Endodermal cell (in vitro differentiated cells): ENCODE data around the gene MANF. TPM values are rescaled to one million over a fixed set of nuclear protein-coding genes. Genes with fewer than 3 reads are reported as not detected.
A peak's percentile ranks its signal among the peaks of the same experiment; 100 is the strongest.

ENCODE experiments used
- DNase-seq: peaks from one replicate; pipeline ENCODE4 v3.0.0-alpha.2; 2017
- H3K27ac ChIP-seq: 2 replicates; pipeline ENCODE4 v1.5.1; 2013; ENCODE audit warnings: mild to moderate bottlenecking, low read depth, low read length, moderate library complexity
- H3K27me3 ChIP-seq: 2 replicates; pipeline ENCODE4 v1.6.1; 2013; ENCODE audit warnings: mild to moderate bottlenecking, low read length, moderate library complexity; ENCODE audit not compliant: insufficient read depth, control insufficient read depth, poor library complexity, severe bottlenecking
- H3K36me3 ChIP-seq: 2 replicates; pipeline ENCODE4 v1.7.0; 2013; ENCODE audit warnings: mild to moderate bottlenecking, low read length, moderate library complexity; ENCODE audit not compliant: control insufficient read depth, insufficient read depth
- H3K4me1 ChIP-seq: one replicate; pipeline ENCODE4 v1.7.0; 2013; ENCODE audit warnings: low read length; ENCODE audit not compliant: control insufficient read depth, insufficient read depth
- H3K4me3 ChIP-seq: 2 replicates; pipeline ENCODE4 v1.5.1; 2013; ENCODE audit warnings: mild to moderate bottlenecking, low read length, moderate library complexity
- H3K9ac ChIP-seq: 2 replicates; pipeline ENCODE4 v1.6.1; 2013; ENCODE audit warnings: mild to moderate bottlenecking, low read length, moderate library complexity; ENCODE audit not compliant: poor library complexity, severe bottlenecking; ENCODE audit errors: extremely low read depth
- H3K9me3 ChIP-seq: 2 replicates; pipeline ENCODE4 v1.6.1; 2013; ENCODE audit warnings: mild to moderate bottlenecking, low read length, moderate library complexity; ENCODE audit not compliant: control insufficient read depth
- H3K27ac Mint-ChIP-seq: 2 replicates; pipeline ENCODE4 v1.8.0; 2020; ENCODE audit warnings: mixed read lengths
- H3K27me3 Mint-ChIP-seq: 2 replicates; pipeline ENCODE4 v1.8.0; 2021; ENCODE audit warnings: mild to moderate bottlenecking, mixed read lengths; ENCODE audit not compliant: insufficient read depth
- H3K36me3 Mint-ChIP-seq: 2 replicates; pipeline ENCODE4 v1.8.0; 2020; ENCODE audit warnings: low read depth, mixed read lengths
- H3K4me1 Mint-ChIP-seq: 2 replicates; pipeline ENCODE4 v1.8.0; 2020; ENCODE audit warnings: mixed read lengths
- H3K4me3 Mint-ChIP-seq: 2 replicates; pipeline ENCODE4 v1.8.0; 2020; ENCODE audit warnings: mild to moderate bottlenecking, moderate library complexity, mixed read lengths
- H3K9me3 Mint-ChIP-seq: 2 replicates; pipeline ENCODE4 v1.8.0; 2020; ENCODE audit warnings: mild to moderate bottlenecking, mixed read lengths
- WGBS, 2 experiments: methylation state at CpG; one replicate each; pipeline versions ENCODE4 v1.1.5 to v1.1.7; 2013; ENCODE audit warnings: missing lambda C conversion rate in 2 of 2, mixed read lengths in 1 of 2; ENCODE audit not compliant: insufficient coverage in 1 of 2, insufficient read length in 1 of 2; 5-methylcytosine and 5-hydroxymethylcytosine counted together
- total RNA-seq, 2 donors: library from RNA; stranded (reverse); fragmentation: NEBNext Ultra II Directional in 1 of 2; extraction: Animal tissue kit (Norgen Biotek cat#: 25700) in 1 of 2; gene quantifications; 2 replicates in 1 of 2; 3 replicates in 1 of 2; pipeline ENCODE4 v1.2.1, GENCODE V29; 2021
- TF ChIP-seq, protein P1 (sequence below): fragments of 200-600 bp; sonication (generic); conservative IDR thresholded peaks from 2 replicates; pipeline ENCODE4 v1.5.0; 2021; ENCODE audit warnings: antibody characterized with exemption, mild to moderate bottlenecking

MANF gene
- total RNA-seq, 2 donors from 2014 or later: 153 to 225 TPM

DNA sequence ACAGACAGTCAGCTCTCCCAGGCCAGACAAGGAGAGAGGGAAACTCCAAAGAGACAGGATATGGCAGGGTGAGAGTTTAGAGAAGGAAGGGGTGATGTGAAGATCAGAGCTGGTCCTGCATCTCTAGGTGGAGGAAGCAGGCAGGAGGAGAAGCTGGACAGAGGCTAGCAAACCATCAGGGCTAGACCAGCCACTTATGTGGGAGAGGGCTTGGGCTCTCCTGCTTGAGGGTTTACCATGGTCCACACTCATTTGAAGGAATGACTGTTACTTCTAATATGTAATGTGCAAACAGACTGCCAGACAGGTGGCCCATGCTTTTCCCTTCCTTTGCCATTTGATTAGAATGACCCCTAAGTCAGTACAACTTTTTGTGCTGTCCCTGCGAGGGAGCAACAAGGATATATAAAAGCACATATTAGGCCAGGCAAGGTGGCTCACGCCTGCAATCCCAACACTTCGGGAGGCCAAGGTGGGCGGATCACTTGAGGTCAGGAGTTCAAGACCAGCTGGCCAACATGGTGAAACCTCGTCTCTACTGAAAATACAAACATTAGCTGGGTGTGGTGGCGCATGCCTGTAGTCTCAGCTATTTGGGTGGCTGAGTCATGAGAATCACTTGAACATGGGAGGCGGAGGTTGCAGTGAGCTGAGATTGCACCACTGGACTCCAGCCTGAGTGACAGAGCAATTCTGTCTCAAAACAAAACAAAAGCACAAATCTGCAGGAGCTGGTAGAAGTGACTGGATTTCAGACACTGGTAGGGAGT lies 41.0 kb upstream of the MANF start:
- Mint-ChIP-seq H3K4me1 (peaks cover 20% of the 10 kb centered on the region), H3K27me3 (no peaks in the 10 kb centered on the region), H3K9me3 (peaks cover 11% of the 10 kb centered on the region), H3K4me3 (no peak overlapping the region), H3K27ac (no peak overlapping the region), H3K36me3 (peaks cover 2% of the 10 kb centered on the region)
- DNase-seq: peak; percentile 22
- H3K36me3 ChIP-seq: no peaks in the 10 kb centered on the region
- no peak overlapping the region for H3K27ac ChIP-seq
- WGBS, 2 experiments: 93 to 95% methylated on average over 7 of the region's 7 CpGs
- no peak overlapping the region for H3K9ac ChIP-seq
- H3K4me3 ChIP-seq: no peak overlapping the region
- H3K9me3 ChIP-seq: no peaks in the 10 kb centered on the region
- peaks cover 13% of the 10 kb centered on the region for H3K4me1 ChIP-seq
- no peaks in the 10 kb centered on the region for H3K27me3 ChIP-seq
- TF ChIP-seq, protein P1, sequence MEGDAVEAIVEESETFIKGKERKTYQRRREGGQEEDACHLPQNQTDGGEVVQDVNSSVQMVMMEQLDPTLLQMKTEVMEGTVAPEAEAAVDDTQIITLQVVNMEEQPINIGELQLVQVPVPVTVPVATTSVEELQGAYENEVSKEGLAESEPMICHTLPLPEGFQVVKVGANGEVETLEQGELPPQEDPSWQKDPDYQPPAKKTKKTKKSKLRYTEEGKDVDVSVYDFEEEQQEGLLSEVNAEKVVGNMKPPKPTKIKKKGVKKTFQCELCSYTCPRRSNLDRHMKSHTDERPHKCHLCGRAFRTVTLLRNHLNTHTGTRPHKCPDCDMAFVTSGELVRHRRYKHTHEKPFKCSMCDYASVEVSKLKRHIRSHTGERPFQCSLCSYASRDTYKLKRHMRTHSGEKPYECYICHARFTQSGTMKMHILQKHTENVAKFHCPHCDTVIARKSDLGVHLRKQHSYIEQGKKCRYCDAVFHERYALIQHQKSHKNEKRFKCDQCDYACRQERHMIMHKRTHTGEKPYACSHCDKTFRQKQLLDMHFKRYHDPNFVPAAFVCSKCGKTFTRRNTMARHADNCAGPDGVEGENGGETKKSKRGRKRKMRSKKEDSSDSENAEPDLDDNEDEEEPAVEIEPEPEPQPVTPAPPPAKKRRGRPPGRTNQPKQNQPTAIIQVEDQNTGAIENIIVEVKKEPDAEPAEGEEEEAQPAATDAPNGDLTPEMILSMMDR: no peak

DNA sequence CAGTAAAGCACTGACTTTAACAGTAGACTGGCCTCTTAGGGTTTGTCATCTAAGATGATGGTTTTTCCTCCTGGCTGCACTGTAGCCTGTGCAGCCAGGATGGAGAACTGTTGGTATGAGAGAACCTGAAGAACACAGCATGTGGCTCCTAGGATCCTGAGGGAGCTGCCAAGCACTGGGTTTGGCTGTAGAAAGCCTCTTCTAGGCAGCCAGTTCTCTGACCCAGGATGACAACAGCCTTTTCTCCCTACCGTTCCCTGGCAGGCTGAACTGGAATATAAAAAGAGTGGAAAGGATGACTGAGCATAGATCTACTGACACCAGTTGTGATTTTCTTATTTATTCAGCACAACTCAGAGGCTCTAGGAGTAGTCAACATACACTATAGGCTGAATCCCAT lies 34.3 kb upstream of the MANF start:
- H3K4me3 ChIP-seq: no peak overlapping the region
- TF ChIP-seq, protein P1: no peak
- H3K9me3 Mint-ChIP-seq: peaks cover 11% of the 10 kb centered on the region
- no peaks in the 10 kb centered on the region for H3K27me3 ChIP-seq
- peaks cover 9% of the 10 kb centered on the region for H3K27me3 Mint-ChIP-seq
- no peak overlapping the region for H3K27ac Mint-ChIP-seq
- peaks cover 10% of the 10 kb centered on the region for H3K4me1 ChIP-seq
- peaks cover 14% of the 10 kb centered on the region for H3K4me1 Mint-ChIP-seq
- DNase-seq: no peak
- WGBS, 2 experiments: 100% methylated on average over 1 of the region's 1 CpG; no CpG with 5 or more reads in 1 of the 2 experiments
- H3K27ac ChIP-seq: no peak overlapping the region
- H3K36me3 ChIP-seq: peaks cover 4% of the 10 kb centered on the region
- no peak overlapping the region for H3K9ac ChIP-seq
- H3K4me3 Mint-ChIP-seq: no peak overlapping the region
- no peaks in the 10 kb centered on the region for H3K9me3 ChIP-seq
- H3K36me3 Mint-ChIP-seq: peaks cover 8% of the 10 kb centered on the region

DNA sequence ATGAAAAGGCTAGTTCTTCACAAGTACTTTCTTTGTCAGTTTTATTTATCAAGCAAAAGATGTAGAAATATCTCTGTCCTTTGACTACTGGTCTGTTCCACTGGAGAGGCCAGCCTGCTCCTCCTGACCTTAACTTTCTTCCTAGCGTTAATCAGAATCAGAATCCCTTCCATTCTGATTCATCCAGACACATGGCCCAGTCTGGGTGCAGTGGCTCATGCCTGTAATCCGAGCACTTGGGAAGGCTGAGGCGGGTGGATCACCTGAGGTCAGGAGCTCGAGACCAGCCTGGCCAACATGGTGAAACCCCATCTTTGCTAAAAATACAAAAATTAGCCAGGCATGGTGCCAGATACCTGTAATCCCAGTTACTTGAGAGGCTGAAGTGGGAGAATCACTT lies 32.0 kb upstream of the MANF start:
- H3K9me3 Mint-ChIP-seq: no peaks in the 10 kb centered on the region
- H3K4me1 Mint-ChIP-seq: peaks cover 23% of the 10 kb centered on the region
- H3K27ac Mint-ChIP-seq: no peak overlapping the region
- no peaks in the 10 kb centered on the region for H3K9me3 ChIP-seq
- H3K4me3 ChIP-seq: no peak overlapping the region
- peaks cover 9% of the 10 kb centered on the region for H3K27me3 Mint-ChIP-seq
- H3K36me3 ChIP-seq: peaks cover 4% of the 10 kb centered on the region
- H3K27ac ChIP-seq: no peak overlapping the region
- H3K4me1 ChIP-seq: peaks cover 13% of the 10 kb centered on the region
- TF ChIP-seq, protein P1: no peak
- no peak overlapping the region for H3K9ac ChIP-seq
- 86 to 90% methylated on average over 3 to 4 of the region's 4 CpGs for WGBS, 2 experiments
- peaks cover 8% of the 10 kb centered on the region for H3K36me3 Mint-ChIP-seq
- no peak for DNase-seq
- H3K27me3 ChIP-seq: no peaks in the 10 kb centered on the region
- no peak overlapping the region for H3K4me3 Mint-ChIP-seq
